GM23338 (cell line): ENCODE results near the gene GALNT16. TPM values are rescaled to one million over a fixed set of nuclear protein-coding genes. Genes with fewer than 3 reads are reported as not detected.

Experiments used
- ATAC-seq: fragments of 200-7000 bp; cut with Tn5 transposase; 3 replicates; pipeline ENCODE4 v1.9.1; 2020
- DNase-seq: peaks from one replicate; pipeline ENCODE4 v3.0.0-alpha.2; 2015; ENCODE audit warnings: low spot score
- H2AFZ ChIP-seq: fragments of 200-600 bp; sonication (generic); 2 replicates; pipeline ENCODE4 v1.8.0; 2016; ENCODE audit warnings: antibody characterized with exemption, mild to moderate bottlenecking, moderate library complexity
- H3F3A ChIP-seq: fragments of 200-600 bp; sonication (generic); replicated peaks from 2 replicates; pipeline ENCODE4 v1.8.0; 2017; ENCODE audit warnings: antibody characterized with exemption, mixed run types, low read depth
- H3K27ac ChIP-seq: fragments of 200-600 bp; sonication (generic); 2 replicates; pipeline ENCODE4 v1.6.1; 2016; ENCODE audit warnings: low read depth
- H3K27me3 ChIP-seq: fragments of 200-600 bp; sonication (generic); 2 replicates; pipeline ENCODE4 v1.8.0; 2016; ENCODE audit warnings: mild to moderate bottlenecking, mixed run types, moderate library complexity; ENCODE audit not compliant: insufficient read depth
- H3K36me3 ChIP-seq: fragments of 200-600 bp; sonication (generic); 2 replicates; pipeline ENCODE4 v1.8.0; 2016; ENCODE audit warnings: mild to moderate bottlenecking; ENCODE audit not compliant: insufficient read depth
- H3K4me1 ChIP-seq: fragments of 200-600 bp; sonication (generic); 2 replicates; pipeline ENCODE4 v1.8.0; 2016; ENCODE audit warnings: mild to moderate bottlenecking, moderate library complexity; ENCODE audit not compliant: insufficient read depth
- H3K4me2 ChIP-seq: fragments of 200-600 bp; sonication (generic); 2 replicates; pipeline ENCODE4 v1.7.1; 2017; ENCODE audit warnings: mixed run types
- H3K4me3 ChIP-seq: fragments of 200-600 bp; sonication (generic); 2 replicates; pipeline ENCODE4 v1.6.1; 2016; ENCODE audit warnings: mixed run types
- H3K79me2 ChIP-seq: fragments of 200-600 bp; sonication (generic); replicated peaks from 2 replicates; pipeline ENCODE4 v1.8.0; 2017; ENCODE audit warnings: mild to moderate bottlenecking; ENCODE audit not compliant: insufficient read depth
- H3K9me2 ChIP-seq: fragments of 200-600 bp; sonication (generic); 2 replicates; pipeline ENCODE4 v1.8.0; 2017; ENCODE audit not compliant: insufficient read depth
- H4K20me1 ChIP-seq: fragments of 200-600 bp; sonication (generic); replicated peaks from 2 replicates; pipeline ENCODE4 v1.8.0; 2017; ENCODE audit warnings: mild to moderate bottlenecking; ENCODE audit not compliant: insufficient read depth
- H3K27ac Mint-ChIP-seq: 2 replicates; pipeline ENCODE4 v1.8.0; 2020; ENCODE audit warnings: inconsistent platforms, mild to moderate bottlenecking, moderate library complexity, mixed read lengths
- H3K27me3 Mint-ChIP-seq: 3 replicates; pipeline ENCODE4 v1.8.0; 2022; ENCODE audit warnings: low read depth, mild to moderate bottlenecking, moderate library complexity, mixed read lengths, inconsistent platforms; ENCODE audit not compliant: insufficient read depth, poor library complexity
- H3K36me3 Mint-ChIP-seq: 3 replicates; pipeline ENCODE4 v1.8.0; 2021; ENCODE audit warnings: low read depth, mild to moderate bottlenecking, inconsistent platforms, moderate library complexity, mixed read lengths
- H3K4me1 Mint-ChIP-seq: 3 replicates; pipeline ENCODE4 v1.8.0; 2020; ENCODE audit warnings: mild to moderate bottlenecking, inconsistent platforms, mixed read lengths
- H3K4me3 Mint-ChIP-seq: 3 replicates; pipeline ENCODE4 v1.8.0; 2021; ENCODE audit warnings: moderate library complexity, mild to moderate bottlenecking, inconsistent platforms, mixed read lengths
- H3K9me3 Mint-ChIP-seq: 3 replicates; pipeline ENCODE4 v1.8.0; 2020; ENCODE audit warnings: moderate library complexity, mild to moderate bottlenecking, inconsistent platforms, mixed read lengths
- CREB1 ChIP-seq: fragments of 250-450 bp; sonication (Bioruptor Pico); IDR thresholded peaks from 2 replicates; pipeline ENCODE4 v1.5.0; 2020; ENCODE audit warnings: low read depth, mild to moderate bottlenecking, moderate library complexity
- CTCF ChIP-seq, 2 experiments: fragments of 200-600 bp in 1 of 2; sonication (generic) in 1 of 2; conservative IDR thresholded peaks; 2 replicates each; pipeline versions ENCODE4 v1.5.1 to v1.6.1; 2016 to 2017; ENCODE audit warnings: antibody characterized with exemption in 2 of 2, low read depth in 2 of 2, mild to moderate bottlenecking in 2 of 2, moderate library complexity in 1 of 2
- EZH2 ChIP-seq: fragments of 200-600 bp; sonication (generic); IDR thresholded peaks from one replicate; pipeline ENCODE4 v1.8.0; 2017; ENCODE audit warnings: antibody characterized with exemption, mild to moderate bottlenecking, low read depth; ENCODE audit not compliant: unreplicated experiment
- EZH2phosphoT487 ChIP-seq: fragments of 200-600 bp; sonication (generic); IDR thresholded peaks from one replicate; pipeline ENCODE4 v1.8.1; 2018; ENCODE audit warnings: antibody characterized with exemption; ENCODE audit not compliant: unreplicated experiment
- JUNB ChIP-seq: IDR thresholded peaks from one replicate; pipeline ENCODE4 v1.6.1; 2016; ENCODE audit warnings: antibody characterized with exemption; ENCODE audit not compliant: unreplicated experiment
- NANOG ChIP-seq: IDR thresholded peaks from 2 replicates; pipeline ENCODE4 v1.6.1; 2016; ENCODE audit warnings: antibody characterized with exemption, borderline replicate concordance
- POLR2AphosphoS5 ChIP-seq: IDR thresholded peaks from 2 replicates; pipeline ENCODE4 v1.6.1; 2016; ENCODE audit warnings: antibody characterized with exemption, low read depth
- STAT1 ChIP-seq: IDR thresholded peaks from one replicate; pipeline ENCODE4 v1.6.1; 2016; ENCODE audit warnings: antibody characterized with exemption; ENCODE audit not compliant: unreplicated experiment
- ZNF114 ChIP-seq: fragments of 250-450 bp; sonication (Bioruptor Pico); IDR thresholded peaks from 2 replicates; pipeline ENCODE4 v1.5.0; 2020; ENCODE audit warnings: mild to moderate bottlenecking, moderate library complexity
- ZNF331 ChIP-seq: fragments of 250-450 bp; sonication (Bioruptor Pico); IDR thresholded peaks from 2 replicates; pipeline ENCODE4 v1.5.0; 2020; ENCODE audit warnings: low read depth, mild to moderate bottlenecking, moderate library complexity
- polyA plus RNA-seq: library from polyadenylated mRNA; unstranded; fragments of >200 nt; fragmentation: Nextera tagmentation; extraction: Ambion mirVana; gene quantifications from 2 replicates; pipeline ENCODE4 v1.2.1, GENCODE V29; 2016
- total RNA-seq: library from RNA; depleted of rRNA; stranded (reverse); fragments of >200 nt; shearing (Covaris generic); gene quantifications from 2 replicates; pipeline ENCODE4 v1.2.3, GENCODE V29; 2014
- TF ChIP-seq, protein P1 (sequence below): IDR thresholded peaks from one replicate; pipeline ENCODE4 v1.6.1; 2018; ENCODE audit warnings: antibody characterized with exemption; ENCODE audit not compliant: unreplicated experiment
- TF ChIP-seq, protein P2 (sequence below): IDR thresholded peaks from 2 replicates; pipeline ENCODE4 v1.6.1; 2016; ENCODE audit warnings: antibody characterized with exemption

Gene GALNT16
- total and polyA plus RNA-seq, 2 experiments from 2014 or later = 1.5 to 2.9 TPM

GRCh38 chr14:69303086-69303485, 43.1 kb downstream of the GALNT16 start (continued):
- no peak for TF ChIP-seq CTCF (conservative IDR thresholded peaks at IDR 0.05; ENCODE audit: low read depth in 2 of 2)
- TF ChIP-seq ZNF114 (CRISPR knock-in tag) = no peak
- TF ChIP-seq, protein P1, sequence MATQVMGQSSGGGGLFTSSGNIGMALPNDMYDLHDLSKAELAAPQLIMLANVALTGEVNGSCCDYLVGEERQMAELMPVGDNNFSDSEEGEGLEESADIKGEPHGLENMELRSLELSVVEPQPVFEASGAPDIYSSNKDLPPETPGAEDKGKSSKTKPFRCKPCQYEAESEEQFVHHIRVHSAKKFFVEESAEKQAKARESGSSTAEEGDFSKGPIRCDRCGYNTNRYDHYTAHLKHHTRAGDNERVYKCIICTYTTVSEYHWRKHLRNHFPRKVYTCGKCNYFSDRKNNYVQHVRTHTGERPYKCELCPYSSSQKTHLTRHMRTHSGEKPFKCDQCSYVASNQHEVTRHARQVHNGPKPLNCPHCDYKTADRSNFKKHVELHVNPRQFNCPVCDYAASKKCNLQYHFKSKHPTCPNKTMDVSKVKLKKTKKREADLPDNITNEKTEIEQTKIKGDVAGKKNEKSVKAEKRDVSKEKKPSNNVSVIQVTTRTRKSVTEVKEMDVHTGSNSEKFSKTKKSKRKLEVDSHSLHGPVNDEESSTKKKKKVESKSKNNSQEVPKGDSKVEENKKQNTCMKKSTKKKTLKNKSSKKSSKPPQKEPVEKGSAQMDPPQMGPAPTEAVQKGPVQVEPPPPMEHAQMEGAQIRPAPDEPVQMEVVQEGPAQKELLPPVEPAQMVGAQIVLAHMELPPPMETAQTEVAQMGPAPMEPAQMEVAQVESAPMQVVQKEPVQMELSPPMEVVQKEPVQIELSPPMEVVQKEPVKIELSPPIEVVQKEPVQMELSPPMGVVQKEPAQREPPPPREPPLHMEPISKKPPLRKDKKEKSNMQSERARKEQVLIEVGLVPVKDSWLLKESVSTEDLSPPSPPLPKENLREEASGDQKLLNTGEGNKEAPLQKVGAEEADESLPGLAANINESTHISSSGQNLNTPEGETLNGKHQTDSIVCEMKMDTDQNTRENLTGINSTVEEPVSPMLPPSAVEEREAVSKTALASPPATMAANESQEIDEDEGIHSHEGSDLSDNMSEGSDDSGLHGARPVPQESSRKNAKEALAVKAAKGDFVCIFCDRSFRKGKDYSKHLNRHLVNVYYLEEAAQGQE = no peak
- no peak for TF ChIP-seq EZH2
- no peak for TF ChIP-seq POLR2AphosphoS5
- no peak for TF ChIP-seq STAT1
- TF ChIP-seq EZH2phosphoT487 = no peak

DNA sequence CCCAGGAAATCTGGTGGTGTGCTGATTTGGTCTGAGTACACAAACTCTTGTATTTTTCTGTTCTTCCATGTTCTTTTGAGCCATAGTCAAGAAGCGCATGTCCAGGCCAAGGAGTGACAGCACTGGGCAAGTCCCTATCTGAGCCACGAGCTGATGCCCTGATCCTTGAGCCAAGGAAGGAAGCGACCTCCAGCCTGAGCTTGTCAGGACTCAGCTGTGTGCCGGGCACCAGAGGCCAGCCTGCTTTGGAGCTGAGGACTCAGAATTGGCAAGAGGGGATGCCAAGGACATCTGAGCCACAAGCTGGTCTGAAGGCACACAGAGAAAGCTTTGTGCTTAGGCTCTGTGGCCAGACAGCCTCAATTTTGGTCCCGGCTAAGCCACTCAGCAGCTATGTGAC, 52.6 kb downstream of the GALNT16 start:
- no peak overlapping the region for H3K27ac Mint-ChIP-seq
- no peaks in the 10 kb centered on the region for H3K36me3 Mint-ChIP-seq
- H2AFZ ChIP-seq = no peak overlapping the region
- H3K36me3 ChIP-seq = no peaks in the 10 kb centered on the region
- no peak overlapping the region for H3K4me3 Mint-ChIP-seq
- peaks cover 6% of the 10 kb centered on the region for H3K27me3 Mint-ChIP-seq
- no peak overlapping the region for H3K4me2 ChIP-seq
- no peaks in the 10 kb centered on the region for H3K79me2 ChIP-seq
- 0 out of 3 replicates have a peak, but pooled peaks cover 4% of the 10 kb centered on the region for H3K9me3 Mint-ChIP-seq
- H3K4me1 ChIP-seq = no peaks in the 10 kb centered on the region; the same call in 1 of the 2 replicates
- no peaks in the 10 kb centered on the region for H4K20me1 ChIP-seq
- DNase-seq (no peak), ATAC-seq (no peak)
- H3K4me1 Mint-ChIP-seq = peaks cover 12% of the 10 kb centered on the region
- no peak overlapping the region for H3K4me3 ChIP-seq
- H3K9me2 ChIP-seq = 0 out of 2 replicates have a peak, but pooled peaks cover 1% of the 10 kb centered on the region
- H3K27ac ChIP-seq = no peak overlapping the region
- no peaks in the 10 kb centered on the region for H3K27me3 ChIP-seq
- no peaks in the 10 kb centered on the region for H3F3A ChIP-seq
- TF ChIP-seq STAT1 (no peak), ZNF114 (CRISPR knock-in tag) (no peak), CREB1 (CRISPR knock-in tag) (no peak), JUNB (no peak), POLR2AphosphoS5 (no peak), ZNF331 (CRISPR knock-in tag) (no peak), NANOG (no peak), CTCF (conservative IDR thresholded peaks at IDR 0.05; ENCODE audit: low read depth in 2 of 2) (no peak), EZH2phosphoT487 (no peak), EZH2 (no peak)
- TF ChIP-seq, protein P2, sequence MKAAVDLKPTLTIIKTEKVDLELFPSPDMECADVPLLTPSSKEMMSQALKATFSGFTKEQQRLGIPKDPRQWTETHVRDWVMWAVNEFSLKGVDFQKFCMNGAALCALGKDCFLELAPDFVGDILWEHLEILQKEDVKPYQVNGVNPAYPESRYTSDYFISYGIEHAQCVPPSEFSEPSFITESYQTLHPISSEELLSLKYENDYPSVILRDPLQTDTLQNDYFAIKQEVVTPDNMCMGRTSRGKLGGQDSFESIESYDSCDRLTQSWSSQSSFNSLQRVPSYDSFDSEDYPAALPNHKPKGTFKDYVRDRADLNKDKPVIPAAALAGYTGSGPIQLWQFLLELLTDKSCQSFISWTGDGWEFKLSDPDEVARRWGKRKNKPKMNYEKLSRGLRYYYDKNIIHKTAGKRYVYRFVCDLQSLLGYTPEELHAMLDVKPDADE = no peak
- TF ChIP-seq, protein P1 = no peak
